MM.1S (cell line): ENCODE results near the gene CCDC91.

Experiments used
- CTCF ChIP-seq: fragments of 300-600 bp; sonication (generic); IDR thresholded peaks from 2 replicates; pipeline ENCODE4 v1.5.1; 2016; ENCODE audit warnings: antibody characterized with exemption, low read length, mixed read lengths
- EZH2 ChIP-seq: fragments of 300-600 bp; sonication (generic); optimal IDR thresholded peaks from 2 replicates; pipeline ENCODE3; 2017; ENCODE audit warnings: low read depth, mild to moderate bottlenecking, antibody characterized with exemption, low read length, mixed read lengths

DNA sequence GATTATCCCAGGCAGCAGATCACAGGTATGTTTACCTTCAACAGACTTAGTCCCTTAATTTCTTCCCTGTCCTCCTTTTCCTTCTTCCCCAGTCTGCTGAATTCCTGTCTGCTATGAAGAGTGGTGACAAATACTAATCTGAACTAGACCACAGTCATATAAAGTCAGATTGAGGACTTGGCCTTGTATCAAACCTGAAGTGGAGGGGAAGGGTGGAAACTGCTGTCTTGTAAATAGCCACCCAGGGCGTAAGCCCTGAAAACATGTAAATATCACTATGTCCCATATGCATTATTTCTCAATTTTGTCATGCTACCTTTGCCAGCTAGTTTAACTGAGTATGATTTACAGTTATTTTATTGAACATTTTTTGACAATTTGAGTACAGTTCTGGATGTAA is 368.0 kb downstream of the CCDC91 start:
- TF ChIP-seq EZH2 (no peak), CTCF (no peak)
